Cardiac fibroblast (primary cell): ENCODE results near the gene HJV.

Experiments used
- DNase-seq, 2 donors: peaks; one replicate each; pipeline versions ENCODE4 v3.0.0 to v3.0.0-alpha.2; 2010; ENCODE audit warnings: low read depth in 2 of 2
- H3K4me3 ChIP-seq, 2 donors: replicated peaks in 1 of 2; 1 replicate in 1 of 2; 2 replicates in 1 of 2; pipeline ENCODE4 v1.5.1; 2011; ENCODE audit warnings: low read depth in 2 of 2, low read length in 2 of 2, mild to moderate bottlenecking in 2 of 2, moderate library complexity in 1 of 2
- CTCF ChIP-seq: IDR thresholded peaks from one replicate; pipeline ENCODE4 v1.5.1; 2011; ENCODE audit warnings: low read depth, mild to moderate bottlenecking, low read length, inconsistent platforms

Gene HJV

GRCh38 chr1:146046664-146047063 lies 25.1 kb upstream of the HJV start:
- DNase-seq = no peak
- no peak overlapping the region for H3K4me3 ChIP-seq

GRCh38 chr1:146039844-146040194 lies 18.3 kb upstream of the HJV start:
- no peak overlapping the region for H3K4me3 ChIP-seq
- no peak for DNase-seq
- no peak for TF ChIP-seq CTCF

More at GRCh38 chr1:146046664-146047063, 25.1 kb upstream of the HJV start:
- TF ChIP-seq CTCF = no peak

GRCh38 chr1:146036965-146037646 lies 15.6 kb upstream of the HJV start:
- peak; percentile 91 to 95 for DNase-seq
- TF ChIP-seq CTCF = no peak
- H3K4me3 ChIP-seq = peak overlapping the region; percentile 65 to 69

- no peak for TF ChIP-seq CTCF
- no peak for DNase-seq
- H3K4me3 ChIP-seq = peak overlapping the region; percentile 46 to 53
These were observed 14.9 kb upstream of the HJV start for GRCh38 chr1:146036241-146036964.

- peak overlapping the region; percentile 13 to 30 for H3K4me3 ChIP-seq
- TF ChIP-seq CTCF = no peak
- peak in 1 of 2 donors; percentile 28 for DNase-seq
These were observed 13.5 kb upstream of the HJV start for GRCh38 chr1:146035048-146035423.

- peak; percentile 72 for DNase-seq
- no peak overlapping the region for H3K4me3 ChIP-seq
- TF ChIP-seq CTCF = peak; percentile 50
These were observed 11.2 kb upstream of the HJV start for GRCh38 chr1:146032631-146033219.
